K562 (cell line): ENCODE data around the gene RPL27. TPM values are rescaled to one million over a fixed set of nuclear protein-coding genes. Genes with fewer than 3 reads are reported as not detected.

ENCODE experiments used
- ATAC-seq: fragments of 200-7000 bp; cut with Tn5 transposase; 3 replicates; pipeline ENCODE4 v1.9.1; 2020; ENCODE audit warnings: moderate library complexity
- BruUV-seq: library from RNA; stranded (reverse); fragments of 400-500 nt; replicated peaks from 2 replicates; lab custom pipeline; 2021; lab: Mats Ljungman, UMichigan
- CTCF ChIA-PET: fragments of 300-600 bp; formaldehyde crosslinking; extraction: SDS; loops from one replicate; lab custom pipeline; 2021; ENCODE audit warnings: low intra/inter-chr PET ratio; lab: Yijun Ruan, JAX
- POLR2A ChIA-PET: fragments of 300-600, 350-650 bp; sonication (Branson Sonifier 250); formaldehyde crosslinking; extraction: SDS; loops from one replicate; lab custom pipeline; 2021; ENCODE audit warnings: antibody characterized with exemption, inconsistent platforms; lab: Yijun Ruan, JAX
- DNase-seq, 4 experiments: peaks; one replicate each; pipeline versions ENCODE4 v3.0.0 to v3.0.0-alpha.2; 2011 to 2018; ENCODE audit warnings: low spot score in 3 of 4, mixed read lengths in 3 of 4; ENCODE audit errors: extremely low read depth in 1 of 4
- FAIRE-seq: peaks from 2 replicates; lab custom pipeline; 2011; peaks lifted over from hg19 to GRCh38; lab: Jason Lieb, UNC
- H2AFZ ChIP-seq: 2 replicates; pipeline ENCODE4 v1.6.0; 2011; ENCODE audit warnings: low read depth, low read length, control low read depth, inconsistent platforms
- H3K27ac ChIP-seq: fragments of 200-600 bp; 3 replicates; pipeline ENCODE4 v1.8.0; 2011; ENCODE audit warnings: low read depth, mild to moderate bottlenecking, control low read depth, inconsistent platforms, low read length, moderate library complexity, mixed read lengths; ENCODE audit errors: extremely low read depth
- H3K27me3 ChIP-seq, 2 experiments: fragments of 300-600 bp in 1 of 2; 2 replicates in 1 of 2; 3 replicates in 1 of 2; pipeline versions ENCODE4 v1.6.0 to v1.8.0; 2011; ENCODE audit warnings: inconsistent platforms in 2 of 2, low read length in 2 of 2, mild to moderate bottlenecking in 1 of 2, mixed read lengths in 1 of 2, moderate library complexity in 1 of 2; ENCODE audit not compliant: control insufficient read depth in 2 of 2, insufficient read depth in 2 of 2
- H3K36me3 ChIP-seq: fragments of 300-600 bp; 3 replicates; pipeline ENCODE4 v1.8.0; 2011; ENCODE audit warnings: mild to moderate bottlenecking, low read length, inconsistent platforms; ENCODE audit not compliant: control insufficient read depth, insufficient read depth
- H3K4me1 ChIP-seq, 2 experiments: fragments of 200-600 bp in 1 of 2; replicated peaks in 1 of 2; 2 replicates in 1 of 2; 3 replicates in 1 of 2; pipeline versions ENCODE4 v1.5.1 to v1.8.0; 2011; ENCODE audit warnings: inconsistent platforms in 2 of 2, low read length in 2 of 2, mild to moderate bottlenecking in 1 of 2, mixed read lengths in 1 of 2, moderate library complexity in 1 of 2; ENCODE audit not compliant: control insufficient read depth in 2 of 2, insufficient read depth in 2 of 2
- H3K4me2 ChIP-seq: 2 replicates; pipeline ENCODE4 v1.6.1; 2011; ENCODE audit warnings: low read length, control low read depth, inconsistent platforms, mixed read lengths; ENCODE audit not compliant: insufficient read depth
- H3K4me3 ChIP-seq: fragments of 200-600 bp; sonication (generic), shearing (Covaris generic); 2 replicates; pipeline ENCODE4 v1.5.1; 2016; ENCODE audit warnings: control low read depth, inconsistent platforms
- H3K79me2 ChIP-seq: fragments of 200-600 bp; 3 replicates; pipeline ENCODE4 v1.8.0; 2011; ENCODE audit warnings: low read length, inconsistent platforms; ENCODE audit not compliant: control insufficient read depth, insufficient read depth
- H3K9ac ChIP-seq, 2 experiments: 2 replicates each; pipeline versions ENCODE4 v1.6.0 to v1.6.1; 2011; ENCODE audit warnings: low read depth in 2 of 2, low read length in 2 of 2, control low read depth in 1 of 2, inconsistent platforms in 1 of 2, mild to moderate bottlenecking in 1 of 2, mixed read lengths in 1 of 2; ENCODE audit not compliant: insufficient read depth in 1 of 2
- H3K9me1 ChIP-seq: one replicate; pipeline ENCODE4 v1.6.0; 2011; ENCODE audit warnings: inconsistent platforms, mild to moderate bottlenecking, low read length, moderate library complexity; ENCODE audit not compliant: control insufficient read depth, insufficient read depth
- H3K9me3 ChIP-seq: replicated peaks from 2 replicates; pipeline ENCODE4 v1.5.1; 2011; ENCODE audit warnings: low read depth, low read length, inconsistent platforms; ENCODE audit not compliant: control insufficient read depth, insufficient read depth
- H4K20me1 ChIP-seq: replicated peaks from 2 replicates; pipeline ENCODE4 v1.6.1; 2011; ENCODE audit warnings: low read length, inconsistent platforms, mixed read lengths; ENCODE audit not compliant: control insufficient read depth, insufficient read depth
- BHLHE40 ChIP-seq: IDR thresholded peaks from 2 replicates; pipeline ENCODE4 v1.6.1; 2011; ENCODE audit warnings: low read length, improper control_type of control experiment
- RBFOX2 ChIP-seq: fragments of 200-400 bp; formaldehyde crosslinking; IDR thresholded peaks from 2 replicates; pipeline ENCODE4 v1.6.1; 2017; ENCODE audit warnings: low read depth, mild to moderate bottlenecking, low read length, moderate library complexity
- SMAD4 ChIP-seq: fragments of 250-450 bp; sonication (Bioruptor Pico); conservative IDR thresholded peaks from 2 replicates; pipeline ENCODE4 v1.8.0; 2021; ENCODE audit warnings: inconsistent platforms, mild to moderate bottlenecking, moderate library complexity
- WGBS: fragments of 100-300 bp; shearing (Covaris generic); methylation state at CpG from one replicate; pipeline ENCODE4 v1.1.6; 2016; ENCODE audit warnings: low coverage, mixed read lengths; ENCODE audit not compliant: insufficient coverage; ENCODE audit errors: missing lambda C conversion rate; 5-methylcytosine and 5-hydroxymethylcytosine counted together
- in situ Hi-C: fragments of 300-500 bp; cut with MboI; formaldehyde crosslinking; loops from 4 replicates; pipeline ENCODE4 v1.15.0; 2018; ENCODE audit warnings: inconsistent platforms, mixed read lengths
- intact Hi-C: fragments of 100-400 bp; cut with micrococcal nuclease; formaldehyde crosslinking; loops from 2 replicates; pipeline ENCODE4 v1.14.2; 2022
- polyA plus RNA-seq, 8 experiments: library from polyadenylated mRNA; depleted of rRNA in 4 of 8; stranded (reverse) in 5 of 8; unstranded in 3 of 8; fragments of >200 nt; fragmentation: Nextera tagmentation in 2 of 8; fragmentation: Illumina TruSeq in 1 of 8; extraction: Ambion mirVana in 2 of 8; extraction: Trizol in 1 of 8; gene quantifications; 2 replicates each; pipeline versions ENCODE4 v1.2.1 to v1.2.3, GENCODE V29; 2011 to 2014; ENCODE audit warnings: inconsistent platforms in 1 of 8, missing spikeins in 1 of 8
- total RNA-seq, 7 experiments: library from RNA; depleted of rRNA in 6 of 7; stranded (reverse); fragments of >200 nt in 6 of 7; fragmentation: Illumina TruSeq in 2 of 7; extraction: Trizol in 2 of 7; gene quantifications; 2 replicates each; pipeline versions ENCODE4 v1.2.1 to v1.2.3, GENCODE V29; 2011 to 2021; ENCODE audit warnings: low replicate concordance in 1 of 7
- TF ChIP-seq, protein P1 (sequence below), 2 experiments: fragments of 450-650 bp in 1 of 2; IDR thresholded peaks; 2 replicates each; pipeline ENCODE4 v1.6.1; 2011 to 2017; ENCODE audit warnings: low read depth in 2 of 2, antibody characterized with exemption in 1 of 2, borderline replicate concordance in 1 of 2, low read length in 1 of 2, mild to moderate bottlenecking in 1 of 2, mixed read lengths in 1 of 2; ENCODE audit not compliant: control insufficient read depth in 1 of 2

The RPL27 gene
- total and polyA plus RNA-seq, 9 of the 15 experiments (the other 6 are each of a cell fraction or from before 2014, with no cell fraction given): 1,539 to 6,155 (median 3,710) TPM

DNA sequence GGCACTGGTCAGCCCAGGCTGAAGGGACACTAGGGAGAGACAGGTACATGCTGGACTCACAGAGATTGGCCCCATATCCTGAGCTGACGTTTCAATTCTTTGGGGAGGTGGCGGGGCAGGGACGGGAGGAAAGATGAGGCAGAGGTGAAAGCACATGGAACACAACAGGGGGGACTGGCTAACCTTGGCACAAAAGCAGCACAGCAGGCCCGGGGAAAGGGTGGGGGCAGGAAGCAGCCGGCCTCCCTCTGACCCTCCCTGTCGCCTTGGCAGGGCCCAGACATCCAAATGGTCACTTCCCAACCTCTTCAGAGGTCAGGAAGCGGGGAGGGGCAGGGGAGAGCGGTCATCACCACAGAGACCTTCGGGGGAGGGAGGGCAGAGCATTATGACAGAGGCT is 17.4 kb downstream of the RPL27 start:
- peaks cover 33 to 44% of the 10 kb centered on the region in 2 experiments for H3K4me1 ChIP-seq
- no TSS peak for BruUV-seq
- intact Hi-C loops: no loop called here

More for the DNA sequence above, 17.4 kb downstream of the RPL27 start:
- Histone ChIP-seq H3K79me2 (peaks cover 26% of the 10 kb centered on the region), H3K27me3 (no peaks in the 10 kb centered on the region), H3K27ac (no peak overlapping the region), H3K9me1 (peaks cover 10% of the 10 kb centered on the region), H3K9me3 (no peaks in the 10 kb centered on the region; the same call in 1 of the 2 replicates), H4K20me1 (peaks cover 10% of the 10 kb centered on the region; the same call in 1 of the 2 replicates), H3K4me2 (no peak overlapping the region), H2AFZ (no peak overlapping the region), H3K36me3 (peaks cover 61% of the 10 kb centered on the region; the same call in 2 of the 3 replicates), H3K9ac (peak overlapping the region in 1 of 2 experiments; percentile 44; a peak in 2 of 4 replicates), H3K4me3 (no peak overlapping the region)
- DNase-seq: no peak
- ATAC-seq: no peak
- CTCF ChIA-PET: no interaction called here
- POLR2A ChIA-PET: interaction anchor here (1.2 to 1.5 kb wide), 2 partner anchors 10 to 17 kb away, joined by 5 to 7 read pairs; partner anchors contain the start of genes IFI35 and RPL27
- in situ Hi-C loops: loop anchor here (10.0 kb wide), 1 partner anchor 299 kb away; no protein-coding TSS in a partner anchor
- whole genome bisulfite sequencing: 73% methylated on average over 9 of the region's 9 CpGs
- TF ChIP-seq SMAD4 (CRISPR knock-in tag) (0 out of 2 replicates have a peak, but pooled peaks have one; percentile 33), BHLHE40 (no peak), RBFOX2 (0 out of 2 replicates have a peak, but pooled peaks have one; percentile 42)
- TF ChIP-seq, protein P1, sequence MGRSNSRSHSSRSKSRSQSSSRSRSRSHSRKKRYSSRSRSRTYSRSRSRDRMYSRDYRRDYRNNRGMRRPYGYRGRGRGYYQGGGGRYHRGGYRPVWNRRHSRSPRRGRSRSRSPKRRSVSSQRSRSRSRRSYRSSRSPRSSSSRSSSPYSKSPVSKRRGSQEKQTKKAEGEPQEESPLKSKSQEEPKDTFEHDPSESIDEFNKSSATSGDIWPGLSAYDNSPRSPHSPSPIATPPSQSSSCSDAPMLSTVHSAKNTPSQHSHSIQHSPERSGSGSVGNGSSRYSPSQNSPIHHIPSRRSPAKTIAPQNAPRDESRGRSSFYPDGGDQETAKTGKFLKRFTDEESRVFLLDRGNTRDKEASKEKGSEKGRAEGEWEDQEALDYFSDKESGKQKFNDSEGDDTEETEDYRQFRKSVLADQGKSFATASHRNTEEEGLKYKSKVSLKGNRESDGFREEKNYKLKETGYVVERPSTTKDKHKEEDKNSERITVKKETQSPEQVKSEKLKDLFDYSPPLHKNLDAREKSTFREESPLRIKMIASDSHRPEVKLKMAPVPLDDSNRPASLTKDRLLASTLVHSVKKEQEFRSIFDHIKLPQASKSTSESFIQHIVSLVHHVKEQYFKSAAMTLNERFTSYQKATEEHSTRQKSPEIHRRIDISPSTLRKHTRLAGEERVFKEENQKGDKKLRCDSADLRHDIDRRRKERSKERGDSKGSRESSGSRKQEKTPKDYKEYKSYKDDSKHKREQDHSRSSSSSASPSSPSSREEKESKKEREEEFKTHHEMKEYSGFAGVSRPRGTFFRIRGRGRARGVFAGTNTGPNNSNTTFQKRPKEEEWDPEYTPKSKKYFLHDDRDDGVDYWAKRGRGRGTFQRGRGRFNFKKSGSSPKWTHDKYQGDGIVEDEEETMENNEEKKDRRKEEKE (IDR thresholded peaks at IDR 0.05; ENCODE audit: borderline replicate concordance in 1 of 2, control insufficient read depth in 1 of 2, low read depth in 2 of 2, low read length in 1 of 2): no peak
- FAIRE-seq: no peak
